Measurements from ENCODE around the gene BRD3.
"Not testable (repeated sequence)": the region's sequence is repeated elsewhere in the genome, so short reads cannot be mapped to it uniquely, and the experiment has no call there.

The BRD3 gene

GRCh38 chr9:134067904-134068743 lies at the start of gene BRD3:
TSS of gene BRD3 (minus strand) at chr9:134068026. CDS start at chr9:134053477, 14,549 bp downstream.
- DNase-seq: peak; percentile 78

DNA sequence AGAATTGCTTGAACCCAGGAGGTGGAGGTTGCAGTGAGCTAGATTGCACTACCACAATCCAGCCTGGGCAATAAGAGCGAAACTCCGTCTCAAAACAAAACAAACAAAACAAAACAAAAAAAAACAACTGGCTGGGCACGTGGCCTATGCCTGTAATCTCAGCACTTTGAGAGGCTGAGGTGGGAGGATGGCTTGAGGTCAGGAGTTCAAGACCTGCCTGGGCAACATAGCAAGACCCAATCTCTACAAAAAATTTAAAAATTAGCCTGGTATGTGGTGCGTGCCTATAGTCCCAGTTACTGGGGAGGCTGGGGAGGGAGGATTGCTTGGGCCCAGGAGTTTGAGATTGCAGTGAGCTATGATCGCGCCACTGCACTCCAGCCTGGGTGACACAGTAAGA lies 44.7 kb upstream of the BRD3 start:
- no peak for DNase-seq

DNA sequence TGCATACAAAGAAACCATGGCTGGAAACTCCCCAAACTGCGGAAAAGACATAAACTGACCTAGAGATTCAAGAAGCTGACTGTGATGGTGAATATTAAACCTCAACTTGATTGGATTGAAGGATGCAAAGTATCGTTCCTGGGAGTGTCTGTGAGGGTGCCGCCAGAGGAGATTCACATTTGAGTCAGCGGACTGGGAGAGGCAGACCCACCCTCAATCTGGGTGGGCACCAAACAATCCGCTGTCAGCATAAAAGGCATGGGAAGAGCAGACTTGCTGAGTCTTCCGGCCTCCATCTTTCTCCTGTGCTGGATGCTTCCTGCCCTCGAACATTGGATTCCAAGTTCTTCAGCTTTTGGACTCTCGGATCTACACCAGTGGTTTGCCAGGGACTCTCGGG lies 43.2 kb upstream of the BRD3 start:
- DNase-seq: no peak

- no peak for DNase-seq
These were observed 35.7 kb upstream of the BRD3 start for GRCh38 chr9:134103391-134103998.

GRCh38 chr9:134101623-134102149 lies 33.9 kb upstream of the BRD3 start:
- no peak for DNase-seq

DNA sequence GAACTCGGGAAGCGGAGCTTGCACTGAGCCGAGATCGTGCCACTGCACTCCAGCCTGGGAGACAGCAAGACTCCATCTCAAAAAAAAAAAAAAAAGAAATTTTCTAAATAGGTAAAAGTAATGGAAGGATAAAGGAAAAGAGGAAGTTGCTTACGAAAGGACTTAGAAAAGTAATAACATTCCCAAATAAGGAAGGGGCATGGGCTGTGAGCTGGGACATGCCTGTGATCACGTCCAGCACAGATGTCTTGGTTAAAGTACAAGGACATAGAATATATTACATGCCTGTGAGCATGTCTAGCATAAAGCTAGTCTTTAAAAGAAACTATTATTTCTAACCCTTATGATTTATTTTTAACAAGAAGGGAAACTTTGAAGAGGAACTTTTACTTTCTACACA lies 33.3 kb upstream of the BRD3 start:
- DNase-seq: not testable (repeated sequence)

- DNase-seq: no peak
These were observed 32.2 kb upstream of the BRD3 start for GRCh38 chr9:134100040-134100439.

DNA sequence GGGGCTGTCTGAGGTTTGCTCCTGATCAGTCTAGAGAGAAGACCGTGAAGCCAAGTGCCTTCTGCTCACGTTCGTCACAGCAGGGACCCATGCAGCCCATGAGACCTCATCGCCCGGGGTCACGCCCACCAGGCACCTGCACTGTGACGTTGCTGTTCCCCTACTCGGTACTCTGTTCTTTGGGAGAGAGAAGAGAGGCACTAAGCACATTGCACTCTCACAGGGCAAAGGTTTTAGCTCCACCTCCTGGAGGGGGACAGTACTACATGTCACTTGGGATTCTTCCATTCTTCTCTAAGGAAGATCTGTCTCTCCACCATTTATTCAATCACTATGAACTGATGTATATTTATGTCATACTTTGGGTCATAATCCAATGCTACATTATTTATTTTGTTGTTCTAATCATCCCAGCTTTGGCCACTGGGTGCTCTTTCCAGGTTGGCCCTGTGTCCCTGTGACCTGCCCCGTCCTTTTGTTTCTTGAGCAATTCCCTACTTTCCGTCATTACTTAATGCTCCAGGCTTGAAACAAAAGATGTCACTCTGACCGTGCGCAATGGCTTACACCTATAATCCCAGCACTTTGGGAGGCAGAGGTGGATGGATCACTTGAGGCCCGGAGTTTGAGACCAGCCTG lies 31.4 kb upstream of the BRD3 start:
- DNase-seq: peak; percentile 64

DNA sequence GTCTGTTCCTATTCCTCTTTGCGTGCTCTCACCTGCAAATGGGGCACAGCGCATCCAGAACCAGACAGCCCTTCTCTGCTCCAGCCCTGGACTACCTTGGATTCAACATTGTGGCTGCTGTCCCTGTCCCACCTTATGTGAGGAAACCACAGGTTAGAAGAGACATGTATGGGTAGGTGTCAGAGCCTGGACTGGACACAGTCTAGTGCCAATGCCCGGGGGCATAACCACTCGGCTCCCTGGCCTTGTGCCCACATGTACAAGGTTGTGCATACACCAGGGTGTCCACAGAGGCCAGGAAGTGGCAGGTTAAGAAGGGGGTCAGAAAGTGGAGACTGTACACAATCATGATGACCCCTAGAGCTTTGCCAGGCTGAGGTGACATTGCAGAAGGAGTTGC lies 22.1 kb upstream of the BRD3 start:
- DNase-seq: no peak

GRCh38 chr9:134088063-134088725 lies 20.4 kb upstream of the BRD3 start:
- DNase-seq: no peak

- no peak for DNase-seq
These were observed 17.8 kb upstream of the BRD3 start for GRCh38 chr9:134085674-134086073.

DNA sequence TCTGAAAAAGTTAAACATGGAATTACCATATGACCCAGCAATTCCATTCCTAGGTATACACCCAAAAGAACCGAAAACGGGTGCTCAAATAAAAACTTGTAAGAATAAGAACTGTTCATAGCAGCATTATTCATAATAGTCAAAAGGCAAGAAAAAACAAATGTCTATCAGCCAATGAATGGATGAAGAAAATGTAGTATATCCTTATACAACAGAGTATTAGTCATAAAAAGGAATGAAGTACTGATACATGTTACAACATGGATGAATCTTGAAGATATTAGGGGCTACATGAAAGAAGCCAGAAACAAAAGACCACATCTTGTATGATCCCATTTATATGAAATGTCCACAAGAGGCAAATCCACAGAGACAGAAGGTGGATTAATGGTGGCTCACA lies 15.6 kb upstream of the BRD3 start:
- DNase-seq: no peak

GRCh38 chr9:134076644-134077043 lies 8.8 kb upstream of the BRD3 start:
- no peak for DNase-seq

DNA sequence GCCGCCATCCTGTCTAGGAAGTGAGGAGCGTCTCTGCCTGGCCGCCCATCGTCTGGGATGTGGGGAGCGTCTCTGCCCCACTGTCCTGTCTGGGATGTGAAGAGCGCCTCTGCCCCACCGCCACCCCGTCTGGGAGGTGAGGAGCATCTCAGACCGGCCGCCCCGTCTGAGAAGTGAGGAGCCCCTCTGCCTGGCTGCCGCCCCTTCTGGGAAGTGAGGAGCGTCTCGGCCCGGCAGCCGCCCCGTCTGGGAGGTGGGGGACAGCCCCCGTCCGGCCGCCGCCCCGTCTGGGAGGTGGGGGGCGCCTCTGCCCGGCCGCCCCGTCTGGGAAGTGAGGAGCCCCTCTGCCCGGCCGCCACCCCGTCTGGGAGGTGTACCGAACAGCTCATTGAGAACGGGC lies 7.9 kb upstream of the BRD3 start:
- not testable (repeated sequence) for DNase-seq

- no peak for DNase-seq
These were observed 5.7 kb upstream of the BRD3 start for GRCh38 chr9:134073500-134073899.

GRCh38 chr9:134072683-134073082 lies 4.9 kb upstream of the BRD3 start:
- DNase-seq: not testable (repeated sequence)

- DNase-seq: no peak
These were observed 3.3 kb upstream of the BRD3 start for GRCh38 chr9:134071149-134071548.

DNA sequence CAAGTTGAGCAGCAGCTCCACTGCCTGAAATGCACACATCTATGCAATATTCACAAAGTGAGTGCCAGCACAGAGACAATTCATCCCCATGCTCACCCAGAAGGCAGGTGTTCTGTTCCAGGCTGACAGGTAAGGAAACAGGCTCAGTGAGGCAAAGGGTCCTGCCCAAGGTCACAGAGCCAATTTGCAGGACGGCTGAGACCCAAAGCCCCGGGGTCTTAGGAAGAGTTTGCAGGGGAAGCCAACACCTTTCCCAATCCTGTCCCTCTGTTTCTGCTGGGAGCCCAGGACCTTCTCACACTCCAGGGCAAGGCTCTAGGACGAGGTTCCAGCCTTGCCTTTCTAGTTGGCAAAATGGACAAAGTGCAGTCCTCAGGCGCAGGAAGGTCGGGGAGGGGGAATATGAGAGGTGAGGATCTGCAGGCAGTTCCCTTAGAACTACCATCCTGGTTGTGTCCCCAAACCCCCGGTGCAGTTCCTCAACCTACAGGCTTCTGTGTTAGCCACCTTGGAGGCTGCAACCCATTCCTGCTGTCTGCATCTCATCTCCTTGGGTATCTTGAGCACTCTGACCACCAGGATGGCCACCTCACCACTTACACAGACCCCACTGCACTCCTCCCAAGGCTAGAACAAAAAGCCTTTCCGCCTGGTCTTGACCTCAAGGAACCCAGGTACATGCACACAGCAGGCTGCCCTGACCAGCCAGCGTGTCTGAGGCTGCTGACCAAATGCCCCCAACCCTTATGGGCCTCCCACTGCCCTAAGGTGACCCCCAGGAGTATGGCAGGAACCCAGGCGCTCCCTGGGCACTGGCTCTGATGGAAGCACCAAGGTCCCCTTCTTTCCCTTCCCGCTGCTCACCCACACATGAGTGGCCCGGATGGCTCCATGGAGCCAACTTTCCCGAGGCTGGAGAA lies 1.9 kb upstream of the BRD3 start:
- DNase-seq: no peak

DNA sequence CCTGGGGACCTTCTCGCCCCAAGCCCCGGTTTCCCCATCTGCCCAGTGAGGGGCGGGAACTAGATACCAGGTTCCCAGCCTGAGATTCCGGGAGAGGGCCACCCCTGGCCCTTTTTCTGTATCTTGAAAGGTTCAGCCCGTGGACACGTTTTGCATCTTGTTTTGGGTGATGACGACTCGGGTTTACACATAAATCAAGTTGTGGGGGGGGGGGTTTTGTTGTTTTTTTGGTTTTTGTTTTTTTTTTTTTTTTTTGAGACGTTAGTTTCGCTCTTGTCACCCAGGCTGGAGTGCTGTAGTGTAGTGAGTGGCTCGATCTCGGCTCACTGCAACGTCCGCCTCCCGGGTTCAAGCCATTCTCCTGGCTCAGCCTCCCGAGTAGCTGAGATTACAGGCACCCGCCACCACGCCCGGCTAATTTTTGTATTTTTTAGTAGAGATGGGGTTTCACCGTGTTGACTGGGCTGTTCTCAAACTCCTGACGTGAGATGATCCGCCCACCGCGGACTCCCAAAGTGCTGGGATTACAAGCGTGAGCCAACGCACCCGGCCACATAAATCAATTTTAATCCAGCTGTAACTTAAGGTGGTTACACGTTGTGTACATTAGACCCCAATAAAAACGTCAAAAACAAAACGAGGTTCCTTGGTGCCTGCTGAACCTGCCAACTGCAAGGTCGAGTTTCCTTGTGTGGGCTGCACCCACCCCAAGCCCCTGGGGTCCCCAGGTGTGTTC lies 1.1 kb upstream of the BRD3 start:
- DNase-seq: no peak

- peak; percentile 37 for DNase-seq
These were observed 644 bp downstream of the BRD3 start for GRCh38 chr9:134066913-134067851.
